ENCODE measurements around the gene ANKS1A.
A peak's percentile ranks its signal among the peaks of the same experiment; 100 is the strongest.
"Not testable (repeated sequence)": the region's sequence is repeated elsewhere in the genome, so short reads cannot be mapped to it uniquely, and the experiment has no call there.

ANKS1A gene

GRCh38 chr6:34986845-34987246 is 97.8 kb downstream of the ANKS1A start:
- peak; percentile 9 to 33 for DNase-seq (ENCODE audit: low read depth in 1 of 2, low spot score in 1 of 2)

DNA sequence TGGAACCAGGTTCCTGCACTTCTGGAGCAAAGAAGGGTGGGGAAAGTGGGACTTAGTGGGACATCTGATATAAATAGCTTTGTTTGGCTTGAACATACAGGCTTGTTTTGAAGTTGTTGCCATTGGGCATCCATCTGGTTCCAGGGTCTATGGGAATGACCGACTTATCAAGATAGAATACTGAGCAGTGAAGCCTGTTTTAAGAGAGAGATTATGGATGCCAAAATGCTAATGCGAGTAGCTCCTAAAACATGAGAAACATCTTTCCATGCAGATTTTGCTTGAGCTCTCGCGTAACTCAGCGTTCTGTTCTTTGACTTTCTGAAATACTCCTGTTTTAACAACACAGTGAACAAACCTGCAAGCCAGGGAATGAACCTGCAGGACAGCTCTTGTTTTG is 98.5 kb downstream of the ANKS1A start:
- DNase-seq (ENCODE audit: low read depth in 1 of 2, low spot score in 1 of 2): no peak

- DNase-seq (ENCODE audit: low read depth in 1 of 2, low spot score in 1 of 2): no peak
These were observed 102.0 kb downstream of the ANKS1A start for GRCh38 chr6:34990971-34991560.

DNA sequence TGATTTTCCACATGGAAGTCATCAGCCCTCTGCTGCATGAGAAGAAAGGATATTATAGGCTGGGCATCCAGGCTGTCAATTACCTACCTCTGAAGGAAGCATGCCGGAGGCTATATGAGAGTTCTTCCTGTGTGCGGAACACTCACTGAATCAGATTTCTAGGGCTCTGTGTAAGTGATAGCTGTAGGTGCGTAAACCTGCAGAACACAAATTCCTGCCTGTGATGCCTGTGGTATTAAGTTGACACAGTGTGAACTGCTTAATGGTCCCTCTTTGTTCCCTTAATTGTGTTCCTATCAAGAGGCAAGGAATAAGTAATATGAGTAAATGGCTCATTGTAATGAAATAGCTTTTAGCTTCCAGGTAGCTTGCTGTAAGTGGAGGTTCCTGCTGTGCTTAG is 103.3 kb downstream of the ANKS1A start:
- no peak for DNase-seq (ENCODE audit: low read depth in 1 of 2, low spot score in 1 of 2)

DNA sequence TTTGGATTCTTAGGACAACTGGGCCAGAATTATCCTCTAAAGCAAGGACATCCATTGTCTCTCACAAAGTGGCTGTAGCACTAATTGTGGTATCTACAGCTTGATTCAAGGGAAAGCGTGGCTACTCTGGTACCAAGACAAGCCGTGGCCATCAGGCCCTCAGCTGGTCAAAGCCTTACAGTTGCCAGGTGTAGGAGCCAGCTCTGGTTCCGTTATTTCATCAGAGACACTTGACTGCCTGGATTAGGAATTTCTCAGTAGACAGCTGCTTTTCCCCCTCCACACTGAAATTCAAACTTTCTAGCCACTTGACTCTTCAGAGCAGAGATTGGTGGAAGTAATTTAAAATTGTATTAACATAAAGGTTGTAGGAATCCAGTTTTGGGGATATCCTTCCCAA is 104.2 kb downstream of the ANKS1A start:
- DNase-seq (ENCODE audit: low read depth in 1 of 2, low spot score in 1 of 2): no peak

- DNase-seq (ENCODE audit: low read depth in 1 of 2, low spot score in 1 of 2): no peak
These were observed 105.6 kb downstream of the ANKS1A start for GRCh38 chr6:34994693-34995092.

GRCh38 chr6:34998417-34998816 is 109.4 kb downstream of the ANKS1A start:
- not testable (repeated sequence) for DNase-seq (ENCODE audit: low read depth in 1 of 2, low spot score in 1 of 2)

DNA sequence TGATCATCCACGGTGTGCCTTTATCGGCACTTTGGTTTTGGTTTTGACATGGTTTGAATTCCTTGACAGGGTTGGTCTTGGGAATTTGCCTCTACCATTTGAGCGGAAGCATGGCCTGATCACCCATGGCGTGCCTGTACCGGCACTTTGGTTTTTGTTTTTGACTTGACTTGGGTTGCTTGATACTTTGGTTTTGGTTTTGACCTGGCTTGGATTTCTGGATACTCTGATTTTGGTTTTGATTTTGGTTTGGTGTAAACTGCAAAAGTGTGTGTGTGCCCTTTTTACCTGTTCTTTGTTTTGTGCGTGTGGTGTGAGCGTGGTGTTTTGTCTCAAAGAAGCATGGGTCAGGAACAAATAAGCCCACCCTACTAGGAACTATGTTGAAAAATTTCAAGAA is 110.1 kb downstream of the ANKS1A start:
- DNase-seq (ENCODE audit: low read depth in 1 of 2, low spot score in 1 of 2): not testable (repeated sequence)

DNA sequence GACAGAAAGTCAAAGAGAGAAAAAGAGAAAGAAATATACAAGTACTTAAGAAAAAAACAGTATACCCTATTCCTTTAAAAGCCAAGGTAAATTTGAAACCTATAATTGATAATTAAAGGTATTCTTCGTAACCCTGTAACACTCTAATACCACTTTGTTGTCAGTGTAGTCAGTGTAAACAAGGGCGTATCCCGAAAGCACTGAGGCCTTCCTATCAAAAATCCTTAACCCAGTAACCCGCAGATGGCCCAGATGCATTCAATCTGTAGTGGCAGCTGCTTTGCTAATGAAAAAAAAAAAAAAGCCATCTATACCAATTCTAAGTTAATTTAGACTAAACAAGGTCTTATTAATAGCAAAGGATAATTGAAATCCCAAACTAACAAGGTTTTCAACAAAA is 110.9 kb downstream of the ANKS1A start:
- DNase-seq (ENCODE audit: low read depth in 1 of 2, low spot score in 1 of 2): not testable (repeated sequence)

DNA sequence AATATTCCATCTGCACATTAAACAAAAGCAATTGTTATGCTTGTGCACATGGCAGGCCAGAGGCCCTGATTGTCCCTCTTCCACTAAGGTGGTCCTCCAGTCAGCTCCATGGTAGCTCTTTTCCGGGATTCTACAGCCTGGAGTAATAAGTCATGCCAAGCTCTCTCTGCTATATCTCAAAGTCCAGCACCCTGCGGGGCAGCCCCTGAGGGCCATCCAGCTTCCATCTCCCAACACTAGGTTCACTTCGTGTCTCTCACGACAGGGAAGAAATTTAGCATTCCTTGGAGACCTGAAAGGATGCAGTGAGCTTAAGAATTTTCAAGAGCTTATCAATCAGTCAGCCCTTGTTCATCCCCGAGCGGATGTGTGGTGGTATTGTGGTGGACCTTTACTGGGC is 112.3 kb downstream of the ANKS1A start:
- not testable (repeated sequence) for DNase-seq (ENCODE audit: low read depth in 1 of 2, low spot score in 1 of 2)

GRCh38 chr6:35003886-35004530 is 115.0 kb downstream of the ANKS1A start:
- not testable (repeated sequence) for DNase-seq (ENCODE audit: low read depth in 1 of 2, low spot score in 1 of 2)

DNA sequence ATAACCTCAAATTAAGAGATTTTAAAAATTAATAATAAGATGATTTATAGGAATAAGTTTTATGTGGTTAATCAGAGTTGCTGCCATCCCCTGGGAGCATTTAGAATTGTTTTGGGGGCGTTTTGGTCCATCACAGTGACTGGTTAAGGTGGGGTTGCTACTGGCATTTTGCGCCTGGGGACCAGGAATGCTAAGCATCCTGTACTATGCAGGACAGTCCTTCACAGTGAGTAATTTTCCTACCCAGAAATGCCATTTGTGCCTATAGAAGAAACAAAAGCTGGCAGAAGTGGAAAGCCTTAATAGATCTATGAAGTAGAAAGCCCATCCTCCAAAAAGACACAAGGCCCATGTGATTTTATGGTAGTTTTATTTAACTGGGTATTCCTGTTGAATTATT is 118.0 kb downstream of the ANKS1A start:
- DNase-seq (ENCODE audit: low read depth in 1 of 2, low spot score in 1 of 2): no peak

- no peak for DNase-seq (ENCODE audit: low read depth in 1 of 2, low spot score in 1 of 2)
These were observed 119.8 kb downstream of the ANKS1A start for GRCh38 chr6:35008858-35009257.

DNA sequence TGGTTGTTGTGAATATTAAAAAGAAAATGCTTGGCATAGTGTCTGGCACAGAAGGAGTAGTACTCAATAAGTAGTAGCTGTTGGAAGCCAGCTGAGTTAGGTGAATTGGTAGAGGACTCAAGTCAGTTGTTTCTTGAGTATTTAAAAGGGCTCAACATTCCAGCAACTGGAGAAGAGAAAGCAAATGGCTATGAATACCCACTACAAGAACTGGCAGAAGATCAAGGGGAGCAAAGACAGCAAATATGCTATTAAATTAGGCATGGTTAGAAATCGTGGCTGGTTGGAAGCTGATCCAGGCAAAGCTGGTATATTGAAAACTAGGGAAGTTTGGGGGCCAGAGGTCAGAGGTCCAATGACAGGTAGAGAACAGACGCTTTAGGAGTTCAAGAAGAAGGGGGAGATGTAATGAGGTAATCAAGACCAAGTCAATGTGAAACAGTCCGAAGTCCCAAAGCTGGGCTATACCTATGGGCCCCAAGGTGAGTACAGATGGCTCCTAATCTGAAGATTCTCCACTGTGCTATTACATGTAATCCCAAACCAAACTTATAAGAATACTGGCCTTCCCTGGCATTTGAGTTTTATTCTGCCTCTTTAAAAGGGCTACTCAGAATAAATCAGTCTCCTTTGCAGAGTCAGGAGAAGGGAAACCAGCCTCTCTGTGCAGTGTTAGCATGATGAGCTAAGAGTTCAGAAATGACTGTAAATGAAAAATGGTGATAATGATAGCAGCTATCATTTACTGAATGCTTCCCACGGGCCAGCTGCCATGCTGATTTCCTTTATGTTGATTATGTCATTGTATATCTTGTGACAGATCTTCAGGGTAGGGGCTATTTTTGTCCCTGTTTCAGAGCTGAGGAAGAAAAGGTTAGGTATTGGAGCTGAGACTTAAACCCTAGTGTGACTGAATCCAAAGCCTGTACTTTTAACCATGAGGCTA is 122.3 kb downstream of the ANKS1A start:
- DNase-seq (ENCODE audit: low read depth in 1 of 2, low spot score in 1 of 2): no peak

GRCh38 chr6:35013701-35014100 is 124.6 kb downstream of the ANKS1A start:
- no peak for DNase-seq (ENCODE audit: low read depth in 1 of 2, low spot score in 1 of 2)

DNA sequence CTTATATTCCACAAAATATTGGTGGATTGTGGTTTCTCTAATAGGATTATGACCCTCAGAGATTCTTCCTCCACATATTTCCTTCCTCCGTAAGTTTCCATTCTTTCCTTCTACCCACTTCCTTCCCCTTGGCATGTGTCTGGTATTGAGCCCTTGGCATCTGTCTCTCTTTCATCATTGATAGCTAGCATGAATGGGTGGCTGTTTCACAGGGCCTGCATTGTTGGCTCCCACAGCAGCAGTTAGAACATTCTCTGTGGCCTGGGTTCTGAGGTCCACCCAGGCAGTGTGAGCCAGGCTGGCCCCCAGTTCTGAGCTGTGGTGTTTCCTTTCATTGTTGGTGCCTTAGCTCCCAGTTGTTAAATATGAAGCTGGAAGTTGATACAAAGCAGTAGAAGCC is 125.3 kb downstream of the ANKS1A start:
- DNase-seq (ENCODE audit: low read depth in 1 of 2, low spot score in 1 of 2): no peak

- DNase-seq (ENCODE audit: low read depth in 1 of 2, low spot score in 1 of 2): no peak
These were observed 125.7 kb downstream of the ANKS1A start for GRCh38 chr6:35014786-35015185.

- DNase-seq (ENCODE audit: low read depth in 1 of 2, low spot score in 1 of 2): no peak
These were observed 126.4 kb downstream of the ANKS1A start for GRCh38 chr6:35015476-35015875.

GRCh38 chr6:35015996-35016395 is 126.9 kb downstream of the ANKS1A start:
- no peak for DNase-seq (ENCODE audit: low read depth in 1 of 2, low spot score in 1 of 2)

GRCh38 chr6:35016502-35017321 is 127.7 kb downstream of the ANKS1A start:
- DNase-seq (ENCODE audit: low read depth in 1 of 2, low spot score in 1 of 2): no peak
